HepG2 (cell line): ENCODE measurements around the gene RNASE12. TPM values are rescaled to one million over a fixed set of nuclear protein-coding genes. Genes with fewer than 3 reads are reported as not detected.

Experiments
- AHDC1 ChIP-seq: sonication (generic); formaldehyde crosslinking; IDR thresholded peaks from 2 replicates; pipeline ENCODE4 v1.5.1; 2020; ENCODE audit warnings: mild to moderate bottlenecking, missing genetic modification reagents, borderline replicate concordance
- GPN1 ChIP-seq: sonication (generic); formaldehyde crosslinking; IDR thresholded peaks from 2 replicates; pipeline ENCODE4 v1.5.1; 2020; ENCODE audit warnings: missing genetic modification reagents, borderline replicate concordance
- KDM6A ChIP-seq: IDR thresholded peaks from 2 replicates; pipeline ENCODE4 v1.6.1; 2016; ENCODE audit warnings: low read depth
- MED13 ChIP-seq: sonication (generic); formaldehyde crosslinking; IDR thresholded peaks from 2 replicates; pipeline ENCODE4 v1.5.0; 2020; ENCODE audit warnings: missing genetic modification reagents
- MTA1 ChIP-seq: sonication (generic); formaldehyde crosslinking; IDR thresholded peaks from 2 replicates; pipeline ENCODE4 v1.4.0; 2020; ENCODE audit warnings: missing genetic modification reagents, mild to moderate bottlenecking, borderline replicate concordance
- UBTF ChIP-seq: sonication (generic); formaldehyde crosslinking; IDR thresholded peaks from 2 replicates; pipeline ENCODE4 v1.4.0; 2020; ENCODE audit warnings: mild to moderate bottlenecking, missing genetic modification reagents
- ZBTB40 ChIP-seq, 2 experiments: fragments of 450-650 bp in 1 of 2; sonication (generic) in 1 of 2; formaldehyde crosslinking in 1 of 2; IDR thresholded peaks; 2 replicates each; pipeline versions ENCODE4 v1.6.1 to v1.8.0; 2016 to 2022; ENCODE audit warnings: antibody characterized with exemption in 1 of 2, mild to moderate bottlenecking in 1 of 2, missing genetic modification reagents in 1 of 2
- ZNF101 ChIP-seq: sonication (generic); formaldehyde crosslinking; IDR thresholded peaks from 2 replicates; pipeline ENCODE4 v1.4.0; 2020; ENCODE audit warnings: mild to moderate bottlenecking, low read depth, missing genetic modification reagents, borderline replicate concordance
- ZNF569 ChIP-seq: sonication (generic); formaldehyde crosslinking; IDR thresholded peaks from 2 replicates; pipeline ENCODE4 v1.5.0; 2020; ENCODE audit warnings: mild to moderate bottlenecking, missing genetic modification reagents, moderate library complexity, borderline replicate concordance
- polyA plus RNA-seq, 8 experiments: library from polyadenylated mRNA; depleted of rRNA in 3 of 8; stranded (reverse) in 7 of 8; unstranded in 1 of 8; fragments of >200 nt; fragmentation: Illumina TruSeq in 4 of 8; extraction: Trizol in 4 of 8; gene quantifications; 2 replicates each; pipeline versions ENCODE4 v1.2.1 to v1.2.3, GENCODE V29; 2011 to 2016; ENCODE audit warnings: low read depth in 4 of 8, missing spikeins in 1 of 8, mixed read lengths in 1 of 8; ENCODE audit not compliant: insufficient read depth in 1 of 8
- total RNA-seq, 5 experiments: library from RNA; depleted of rRNA; stranded (reverse); fragments of >200 nt; fragmentation: Illumina TruSeq; extraction: Trizol; gene quantifications; 2 replicates each; pipeline ENCODE4 v1.2.3, GENCODE V29; 2016; ENCODE audit warnings: low read depth in 1 of 5

Gene RNASE12
- total and polyA plus RNA-seq, 2 of the 13 experiments (the other 11 are each of a cell fraction or from before 2014, with no cell fraction given): not detected

GRCh38 chr14:20613094-20614037 lies 22.2 kb upstream of the RNASE12 start (continued):
- TF ChIP-seq AHDC1 (CRISPR knock-in tag) (peak; percentile 56; the same call in 1 of the 2 replicates), UBTF (CRISPR knock-in tag) (peak; percentile 80), MTA1 (CRISPR knock-in tag) (peak; percentile 96), MED13 (CRISPR knock-in tag) (no peak), ZNF569 (CRISPR knock-in tag) (no peak), KDM6A (CRISPR knock-in tag) (no peak; the same call in 1 of the 2 replicates), ZBTB40 (IDR thresholded peaks at IDR 0.05) (no peak), ZBTB40 (CRISPR knock-in tag; IDR thresholded peaks at IDR 0.05) (peak; percentile 71; the same call in 1 of the 2 replicates), GPN1 (no peak), ZNF101 (no peak)
